GM18909 (cell line): ENCODE results near the gene GRB7.
"Not testable (repeated sequence)": the region's sequence is repeated elsewhere in the genome, so short reads cannot be mapped to it uniquely, and the experiment has no call there.

Experiments
- ATAC-seq: cut with Tn5 transposase; IDR thresholded peaks from one replicate; pipeline ENCODE4 v1.9.1; 2021; ENCODE audit warnings: mild to moderate bottlenecking; ENCODE audit not compliant: unreplicated experiment, poor library complexity

The GRB7 gene

DNA sequence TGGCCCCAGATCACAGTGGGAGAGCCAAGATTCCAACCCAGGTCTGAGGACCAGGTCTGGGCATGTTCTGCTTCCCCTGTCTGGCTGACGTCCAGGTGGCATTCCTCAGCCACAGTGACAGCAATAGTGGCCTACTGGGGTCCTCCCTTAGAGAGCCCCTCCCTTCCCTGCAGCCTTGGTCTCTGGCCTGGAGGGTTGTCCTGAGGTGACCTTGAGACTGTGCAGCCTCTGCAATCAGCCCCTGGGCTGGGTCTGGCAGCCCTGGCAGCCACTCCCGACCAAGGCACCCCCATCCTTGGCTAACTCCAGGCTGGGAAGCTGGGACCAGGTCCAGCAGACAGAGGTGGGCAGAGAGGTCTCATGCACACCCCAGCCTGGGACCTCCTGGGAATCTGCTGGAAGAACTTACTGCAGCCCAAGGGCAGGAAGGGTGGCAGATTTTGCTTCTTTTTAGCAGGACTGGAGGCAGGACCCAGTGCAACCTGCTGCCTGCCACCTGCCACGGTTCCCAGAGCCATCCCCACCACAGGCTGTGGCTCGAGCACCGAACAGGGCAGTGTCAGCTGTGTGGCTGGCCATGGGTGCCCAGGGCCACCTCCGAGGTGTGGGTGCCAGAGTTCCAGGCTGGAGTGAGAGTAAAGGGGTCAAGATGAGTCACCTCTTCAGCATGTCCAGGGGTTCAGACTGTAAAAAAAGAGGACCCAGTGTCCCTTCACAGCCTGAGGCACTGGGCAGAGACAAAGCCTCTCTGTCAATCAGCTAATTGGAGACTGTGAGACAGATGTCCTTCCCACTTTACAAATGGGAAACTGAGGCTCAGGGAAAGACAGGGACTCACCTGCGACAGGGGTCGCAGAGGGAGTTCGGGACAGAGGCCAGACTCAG is 12.6 kb downstream of the GRB7 start:
- no peak for ATAC-seq

GRCh38 chr17:39751016-39751543 is 13.3 kb downstream of the GRB7 start:
- no peak for ATAC-seq

- ATAC-seq = no peak
These were observed 13.9 kb downstream of the GRB7 start for GRCh38 chr17:39751637-39752036.

DNA sequence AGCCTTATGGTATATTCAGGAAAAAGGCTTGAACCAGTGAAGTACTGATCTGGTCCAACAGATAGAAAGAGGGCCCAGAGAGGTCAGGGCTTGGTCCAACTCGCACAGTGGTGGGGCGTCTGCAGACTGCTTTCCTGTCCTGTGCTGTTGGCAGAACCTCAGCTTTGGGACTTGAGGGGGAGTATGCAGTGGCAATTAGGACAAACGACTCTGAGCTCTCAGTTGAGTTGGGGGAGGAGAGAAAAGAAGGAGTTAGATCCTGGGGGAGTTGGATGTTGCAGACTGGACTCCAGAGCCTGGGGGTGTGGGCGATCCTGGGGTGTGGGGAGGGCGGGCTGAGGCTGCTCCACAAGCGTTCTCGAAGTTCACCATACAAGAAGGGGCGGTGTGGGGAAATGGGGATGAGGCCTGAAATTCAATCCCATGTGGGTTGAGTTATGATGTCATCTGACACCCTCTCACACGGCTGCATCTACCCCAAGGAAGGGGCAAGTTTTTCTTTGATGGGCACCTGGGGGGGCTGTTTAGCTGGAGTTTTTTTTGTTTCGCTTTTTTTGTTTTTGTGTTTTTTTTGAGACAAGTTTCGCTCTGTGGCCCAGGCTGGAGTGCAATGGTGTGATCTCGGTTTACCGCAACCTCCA is 14.6 kb downstream of the GRB7 start:
- no peak for ATAC-seq

DNA sequence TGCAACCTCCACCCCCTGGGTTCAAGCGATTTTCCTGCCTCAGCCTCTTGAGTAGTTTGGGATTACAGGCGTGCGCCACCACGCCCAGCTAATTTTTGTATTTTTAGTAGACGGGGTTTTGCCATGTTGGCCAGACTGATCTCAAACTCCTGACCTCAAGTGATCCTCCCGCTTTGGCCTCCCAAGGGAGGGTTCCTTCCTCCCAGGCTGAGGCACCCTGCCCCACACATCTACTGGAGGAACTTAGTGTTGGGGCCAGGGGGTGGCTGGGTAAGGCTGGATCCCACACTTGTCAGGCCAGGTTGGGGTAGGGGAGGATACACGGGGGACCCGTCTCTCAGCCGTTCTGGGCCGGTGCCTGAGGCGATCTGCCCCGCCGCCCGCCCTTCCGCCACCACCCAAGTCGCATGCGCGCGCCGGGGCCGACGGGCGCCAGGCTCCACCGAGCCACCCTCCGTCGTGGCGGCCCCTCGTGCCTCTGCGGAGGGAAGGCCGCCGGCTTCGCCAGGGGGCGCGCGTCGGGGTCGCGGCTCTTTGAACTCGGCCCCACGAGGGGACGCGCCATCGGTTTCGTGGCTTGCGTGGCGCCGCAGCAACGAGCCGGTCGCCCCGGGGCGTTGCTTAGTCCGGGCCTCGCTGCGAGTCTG is 15.9 kb downstream of the GRB7 start:
- ATAC-seq = peak; percentile 27

GRCh38 chr17:39754161-39754957 is 16.6 kb downstream of the GRB7 start:
- ATAC-seq = peak; percentile 62

GRCh38 chr17:39754958-39755553 is 17.3 kb downstream of the GRB7 start:
- ATAC-seq = no peak

DNA sequence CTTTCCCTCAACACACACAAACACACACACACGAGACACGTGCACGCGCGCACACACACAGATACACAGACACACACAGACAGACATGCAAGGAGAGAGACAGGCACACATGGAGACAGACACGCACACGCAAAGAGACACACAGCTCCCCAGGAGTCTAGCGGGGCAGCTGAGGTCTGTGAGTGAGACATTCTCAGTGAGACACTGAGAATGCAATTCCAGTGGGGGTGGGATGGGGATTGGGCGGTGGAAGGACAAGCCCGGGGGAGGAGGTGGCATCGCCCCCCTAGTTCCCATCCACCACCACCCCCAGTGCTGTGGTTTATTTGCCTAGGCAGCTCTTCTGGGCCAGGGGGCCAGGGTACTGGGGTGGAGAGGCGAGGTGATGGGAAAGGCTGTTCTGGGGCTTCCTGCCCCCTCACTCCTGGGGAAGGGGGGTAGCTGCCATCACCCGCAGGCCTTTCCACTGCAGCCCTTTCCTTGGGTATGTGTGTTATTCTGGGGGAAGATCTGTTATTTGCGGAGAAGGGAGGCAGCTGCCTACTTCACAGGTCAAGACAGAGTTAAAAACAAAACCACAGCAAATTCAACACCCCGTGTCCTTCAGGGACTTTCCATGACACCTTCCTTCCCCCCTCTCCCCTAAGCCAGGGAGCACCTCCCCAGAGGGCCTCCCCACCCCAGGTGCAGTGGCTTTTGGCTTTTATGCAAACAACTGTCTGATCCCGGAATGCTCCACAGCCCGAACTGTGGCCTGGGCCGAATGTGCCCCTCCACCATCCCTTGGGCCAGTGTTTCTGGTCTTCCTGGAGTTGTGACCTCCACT is 18.0 kb downstream of the GRB7 start:
- ATAC-seq = peak; percentile 30

- ATAC-seq = no peak
These were observed 18.8 kb downstream of the GRB7 start for GRCh38 chr17:39756380-39757079.

DNA sequence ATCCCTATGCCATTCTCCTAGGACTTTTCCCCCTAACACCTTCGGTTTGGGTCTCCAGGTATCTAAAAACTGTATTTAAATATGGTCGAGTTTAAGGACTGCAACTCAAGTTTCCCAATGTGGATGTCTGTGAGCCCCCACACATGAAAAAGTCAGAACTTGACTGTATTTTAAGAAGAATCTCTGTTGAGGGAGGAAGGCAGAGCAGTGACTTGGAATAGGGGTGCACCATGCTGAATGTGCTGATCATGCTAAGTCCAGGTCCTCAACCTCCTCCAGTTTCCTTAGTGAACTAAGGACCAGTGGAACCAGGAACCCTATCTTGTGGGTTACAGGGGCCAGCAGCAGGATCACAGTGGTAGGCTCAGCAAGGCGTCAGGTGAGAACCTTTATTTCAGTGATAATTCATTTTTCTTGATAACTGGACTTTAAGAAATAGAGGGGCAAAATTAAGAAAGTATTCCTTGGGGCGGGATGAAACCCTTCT is 19.5 kb downstream of the GRB7 start:
- ATAC-seq = no peak

DNA sequence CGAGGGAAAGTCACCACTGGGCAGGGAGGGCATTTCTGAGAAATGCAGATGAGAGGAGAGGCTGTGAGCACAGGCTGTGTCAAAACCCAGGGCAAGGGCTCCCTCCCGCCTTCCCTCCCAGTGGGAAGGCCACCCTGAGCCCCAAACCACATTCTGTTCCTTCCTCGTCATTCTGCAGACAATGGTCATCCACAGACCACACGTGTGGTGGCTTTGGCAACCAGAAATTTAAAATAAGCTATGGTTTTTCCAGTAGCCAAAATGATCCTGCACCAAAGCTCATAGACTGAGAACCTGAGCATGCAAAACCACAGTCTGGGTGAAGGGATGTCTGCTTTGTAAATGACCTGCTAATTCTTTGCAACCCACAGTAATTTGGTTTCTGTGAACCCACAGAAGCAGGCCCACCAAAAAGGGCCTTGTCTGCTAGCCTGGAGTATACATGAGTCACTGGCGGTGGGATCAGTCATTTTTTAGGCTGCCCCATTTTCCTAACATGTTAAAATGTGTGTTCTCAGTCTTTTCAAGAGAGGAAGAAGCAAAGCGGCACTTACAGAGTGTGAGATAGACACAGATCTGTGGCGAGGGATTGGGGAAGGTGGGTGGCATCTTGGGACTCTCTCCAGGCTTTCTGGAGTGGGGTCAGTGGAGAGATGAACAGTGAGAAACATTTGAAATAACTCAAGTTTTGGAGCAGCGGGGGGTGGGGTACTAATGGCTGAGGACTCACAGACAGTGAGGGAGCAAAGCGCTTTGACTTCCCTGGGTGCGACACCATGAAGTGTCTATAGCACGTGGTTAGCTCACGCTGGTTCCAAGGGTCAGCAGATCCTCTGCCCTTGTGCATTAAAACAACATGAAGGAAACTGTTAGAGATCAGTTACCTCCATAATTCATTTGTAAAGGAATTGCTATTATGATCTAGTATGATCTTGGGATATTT is 20.5 kb downstream of the GRB7 start:
- no peak for ATAC-seq

- ATAC-seq = no peak
These were observed 21.5 kb downstream of the GRB7 start for GRCh38 chr17:39759204-39759603.

- no peak for ATAC-seq
These were observed 24.2 kb downstream of the GRB7 start for GRCh38 chr17:39761861-39762496.

- ATAC-seq = no peak
These were observed 25.5 kb downstream of the GRB7 start for GRCh38 chr17:39763051-39763820.

DNA sequence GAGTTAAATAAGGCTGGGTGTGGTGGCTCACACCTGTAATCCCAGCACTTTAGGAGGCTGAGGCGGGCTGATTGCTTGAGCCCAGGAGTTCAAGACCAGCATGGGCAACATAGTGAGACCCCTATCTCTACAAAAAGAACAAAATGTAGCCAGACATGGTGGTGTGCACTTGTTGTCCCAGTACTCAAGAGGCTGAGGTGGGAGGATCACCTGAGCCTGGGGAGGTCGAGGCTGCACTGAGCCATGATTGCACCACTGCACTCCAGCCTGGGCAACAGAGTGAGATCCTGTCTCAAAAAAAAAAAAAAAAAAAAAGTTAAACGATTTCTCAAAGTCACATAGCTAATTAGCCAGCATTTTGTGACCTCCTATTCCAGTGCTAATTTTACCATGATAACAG is 26.4 kb downstream of the GRB7 start:
- ATAC-seq = not testable (repeated sequence)

GRCh38 chr17:39765175-39765574 is 27.4 kb downstream of the GRB7 start:
- ATAC-seq = no peak
